Endothelial cell of coronary artery (primary cell): ENCODE measurements around the gene WNT10A. TPM values are rescaled to one million over a fixed set of nuclear protein-coding genes. Genes with fewer than 3 reads are reported as not detected.

Source experiments
- total RNA-seq: library from RNA; depleted of rRNA; stranded (reverse); fragments of >200 nt; gene quantifications from 2 replicates; pipeline ENCODE4 v1.2.3, GENCODE V29; 2014

Gene WNT10A
- total RNA-seq, result not detected in 2 replicates

DNA sequence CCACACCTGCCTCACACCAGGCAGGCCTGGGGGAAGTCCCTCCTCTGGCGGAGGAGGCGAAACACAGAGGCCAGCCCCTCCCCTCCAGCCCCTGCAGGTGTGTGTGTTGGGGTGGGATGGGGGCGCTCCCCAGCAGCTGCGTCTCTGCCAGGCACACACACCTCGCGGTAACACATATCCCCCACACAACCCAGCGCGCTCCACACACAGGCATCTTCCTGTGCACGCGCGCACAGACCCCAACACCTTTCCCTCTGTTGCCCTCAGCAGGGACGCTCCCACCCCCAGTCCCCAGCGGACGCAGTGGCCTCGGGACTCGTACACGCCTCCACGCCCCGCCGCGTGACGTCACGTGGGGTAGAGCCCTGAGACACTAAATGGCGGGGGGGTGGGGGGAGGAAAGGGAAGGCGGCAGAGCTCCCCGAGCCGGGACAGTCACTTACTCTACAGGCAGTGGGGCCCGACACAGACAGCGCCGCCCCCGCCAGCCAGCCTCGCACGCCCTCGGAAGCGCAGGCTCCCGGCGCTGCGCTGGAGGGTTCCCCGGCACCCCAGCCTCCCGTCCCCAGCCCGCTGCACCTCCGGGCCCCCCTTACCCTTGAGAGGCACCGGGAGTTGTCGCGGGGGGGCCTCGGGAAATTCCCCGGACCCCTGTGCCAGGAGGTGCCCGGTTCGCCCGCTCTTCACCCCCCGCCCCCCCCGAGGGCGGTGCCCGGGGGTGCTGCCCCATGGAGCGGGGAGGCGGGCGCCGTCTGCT lies at the start of gene WNT10A:
WNT10A (plus strand) TSS at position 751 of the 757 bp plus-strand sequence. CDS start 144 bp downstream, outside the sequence.

DNA sequence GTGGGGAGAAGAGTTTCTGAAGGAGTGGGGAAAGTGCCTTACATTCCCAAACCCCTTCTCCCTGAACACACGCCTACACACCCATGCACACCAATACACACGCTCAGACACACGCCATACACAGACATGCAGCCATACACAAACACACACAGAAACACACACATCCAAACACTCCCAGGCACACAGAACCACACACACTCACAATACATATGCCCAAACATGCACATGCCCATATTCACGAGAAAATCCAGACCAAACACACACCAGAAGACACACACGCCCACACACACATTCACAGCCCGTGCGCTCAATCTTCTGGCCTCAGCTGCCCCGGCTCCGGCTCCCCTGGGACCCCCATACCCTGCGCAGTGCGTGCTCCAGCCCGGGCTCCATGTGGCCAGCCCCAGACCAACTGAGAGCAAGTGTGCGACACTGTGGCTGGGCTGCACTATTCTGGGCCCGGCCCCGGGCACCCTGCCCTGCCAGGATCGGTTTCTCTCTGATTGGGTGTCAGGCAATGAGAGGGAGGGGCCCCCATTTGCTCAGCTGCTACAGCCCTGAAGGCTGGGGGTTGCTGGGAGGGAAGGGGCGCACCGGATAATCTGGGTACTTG lies 49.2 kb upstream of the WNT10A start, which contains the start of gene PRKAG3:
PRKAG3 (minus strand) TSS at position 426 of the 613 bp plus-strand sequence.

DNA sequence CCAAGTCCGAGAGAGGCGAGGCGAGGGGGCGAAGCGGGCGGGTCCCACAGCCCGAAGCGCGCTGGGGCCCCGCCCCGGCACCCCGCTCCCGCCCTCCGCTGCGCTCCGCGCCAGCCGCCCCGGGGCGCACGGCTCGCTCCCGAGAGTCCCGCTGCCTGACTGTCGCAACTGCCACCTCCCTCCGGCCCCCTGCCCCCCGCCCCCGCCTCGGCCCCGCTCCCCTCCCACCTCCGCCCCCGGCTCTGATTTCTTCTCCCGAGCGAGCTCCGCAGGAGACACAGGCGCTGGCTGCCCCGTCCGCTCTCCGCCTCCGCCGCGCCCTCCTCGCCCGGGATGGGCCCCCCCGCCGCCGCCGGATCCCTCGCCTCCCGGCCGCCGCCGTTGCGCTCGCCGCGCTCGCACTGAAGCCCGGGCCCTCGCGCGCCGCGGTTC lies 21.1 kb upstream of the WNT10A start, which contains the start of gene WNT6:
WNT6 (plus strand) TSS at position 250 of the 432 bp plus-strand sequence. CDS start 233 bp downstream, outside the sequence.

Other genes with a start within 250 kb of the WNT10A start
- 6.5 and 8.2 TPM in 2 replicates for gene ZNF142, start 221.2 kb upstream of the WNT10A start, total RNA-seq
- 35.8 and 45.3 TPM in 2 replicates for gene BCS1L, start 221.2 kb upstream of the WNT10A start, total RNA-seq
- 30.0 and 44.4 TPM in 2 replicates for gene RNF25, start 208.8 kb upstream of the WNT10A start, total RNA-seq
- gene STK36, start 208.8 kb upstream of the WNT10A start, total RNA-seq, result 10.9 and 24.0 TPM in 2 replicates
- gene TTLL4, start 170.0 kb upstream of the WNT10A start, total RNA-seq, result 5.6 and 8.7 TPM in 2 replicates
- 5.8 and 8.6 TPM in 2 replicates for gene CYP27A1, start 98.7 kb upstream of the WNT10A start, total RNA-seq
- not detected in 2 replicates for gene PRKAG3, start 49.0 kb upstream of the WNT10A start, total RNA-seq
- not detected in 2 replicates for gene WNT6, start 21.0 kb upstream of the WNT10A start, total RNA-seq
- not detected in 2 replicates for gene CDK5R2, start 78.8 kb downstream of the WNT10A start, total RNA-seq
- gene FEV, start 104.3 kb downstream of the WNT10A start, total RNA-seq, result not detected in 2 replicates
- not detected in 2 replicates for gene CRYBA2, start 112.6 kb downstream of the WNT10A start, total RNA-seq
- gene CFAP65, start 160.7 kb downstream of the WNT10A start, total RNA-seq, result under 0.01 TPM in 1 of 2 replicates, not detected in the other
- under 0.01 and 0.09 TPM in 2 replicates for gene IHH, start 180.1 kb downstream of the WNT10A start, total RNA-seq